OCI-LY3 (cell line): ENCODE measurements around the gene EHD1.

Experiments
- H2AFZ ChIP-seq: fragments of 200-600, 300-600 bp; shearing (Covaris generic); 2 replicates; pipeline ENCODE4 v1.6.0; 2014; ENCODE audit warnings: antibody characterized with exemption, low read depth, low read length
- H3K27ac ChIP-seq: fragments of 200-600, 300-600 bp; sonication (generic); 2 replicates; pipeline ENCODE4 v1.5.1; 2014; ENCODE audit warnings: mild to moderate bottlenecking, low read length, moderate library complexity, mixed read lengths
- H3K27me3 ChIP-seq: fragments of 200-600, 300-600 bp; sonication (generic); 2 replicates; pipeline ENCODE4 v1.6.1; 2014; ENCODE audit warnings: low read depth, low read length, mixed read lengths
- H3K36me3 ChIP-seq: fragments of 200-600, 300-600 bp; sonication (generic); replicated peaks from 2 replicates; pipeline ENCODE3; 2014; ENCODE audit warnings: low read depth, low read length, mixed read lengths
- H3K4me1 ChIP-seq: fragments of 300-600, 200-600 bp; sonication (generic); 2 replicates; pipeline ENCODE4 v1.6.1; 2014; ENCODE audit warnings: low read length, mixed read lengths
- H3K4me2 ChIP-seq: fragments of 200-600, 300-600 bp; sonication (generic); 2 replicates; pipeline ENCODE4 v1.6.1; 2014; ENCODE audit warnings: low read length, mixed read lengths
- H3K4me3 ChIP-seq: fragments of 300-600, 200-600 bp; sonication (generic); 2 replicates; pipeline ENCODE4 v1.5.1; 2014; ENCODE audit warnings: antibody characterized with exemption, mild to moderate bottlenecking, low read length, moderate library complexity
- H3K79me2 ChIP-seq: fragments of 300-600, 200-600 bp; shearing (Covaris generic); 2 replicates; pipeline ENCODE4 v1.6.1; 2014; ENCODE audit warnings: mild to moderate bottlenecking, low read length, mixed read lengths
- H3K9ac ChIP-seq: fragments of 300-600, 200-600 bp; shearing (Covaris generic); 2 replicates; pipeline ENCODE4 v1.6.0; 2014; ENCODE audit warnings: mild to moderate bottlenecking, low read length, moderate library complexity
- H3K9me3 ChIP-seq: fragments of 200-600, 300-600 bp; shearing (Covaris generic); 2 replicates; pipeline ENCODE4 v1.6.1; 2014; ENCODE audit warnings: low read length, mixed read lengths; ENCODE audit not compliant: insufficient read depth
- H4K20me1 ChIP-seq: fragments of 200-600, 300-600 bp; sonication (generic); 2 replicates; pipeline ENCODE4 v1.6.1; 2016; ENCODE audit warnings: low read length, mixed read lengths; ENCODE audit not compliant: insufficient read depth
- CTCF ChIP-seq: fragments of 200-600, 300-600 bp; sonication (generic); IDR thresholded peaks from 2 replicates; pipeline ENCODE4 v1.5.1; 2014; ENCODE audit warnings: antibody characterized with exemption, low read length, low read depth
- EZH2phosphoT487 ChIP-seq: fragments of 200-600 bp; shearing (Covaris generic); IDR thresholded peaks from 2 replicates; pipeline ENCODE4 v1.6.1; 2018; ENCODE audit warnings: antibody characterized with exemption, mixed run types, low read depth

The EHD1 gene

GRCh38 chr11:64888729-64889511, 10.5 kb upstream of the EHD1 start:
- H3K9ac ChIP-seq, result no peak overlapping the region
- no peaks in the 10 kb centered on the region for H3K79me2 ChIP-seq
- H4K20me1 ChIP-seq, result no peaks in the 10 kb centered on the region
- H3K4me2 ChIP-seq, result peak overlapping the region; percentile 97
- no peak overlapping the region for H3K27ac ChIP-seq
- H3K4me1 ChIP-seq, result peaks cover 47% of the 10 kb centered on the region
- no peaks in the 10 kb centered on the region for H3K27me3 ChIP-seq
- H2AFZ ChIP-seq, result no peak overlapping the region
- no peak for TF ChIP-seq EZH2phosphoT487
- no peak for TF ChIP-seq CTCF
- H3K4me3 ChIP-seq, result no peak overlapping the region; the same call in 1 of the 2 replicates
- no peaks in the 10 kb centered on the region for H3K9me3 ChIP-seq
- no peaks in the 10 kb centered on the region for H3K36me3 ChIP-seq

GRCh38 chr11:64888406-64888728, 9.9 kb upstream of the EHD1 start:
- no peak for TF ChIP-seq CTCF
- no peak for TF ChIP-seq EZH2phosphoT487
- Histone ChIP-seq H3K36me3 (no peaks in the 10 kb centered on the region), H3K27me3 (no peaks in the 10 kb centered on the region), H3K4me2 (peak overlapping the region; percentile 97), H3K4me3 (peak overlapping the region; percentile 75), H2AFZ (peak overlapping the region; percentile 90), H3K79me2 (no peaks in the 10 kb centered on the region), H3K9ac (peak overlapping the region; percentile 68), H3K4me1 (peaks cover 41% of the 10 kb centered on the region), H3K9me3 (no peaks in the 10 kb centered on the region), H3K27ac (peak overlapping the region; percentile 58), H4K20me1 (no peaks in the 10 kb centered on the region)

GRCh38 chr11:64887757-64888405, 9.5 kb upstream of the EHD1 start:
- H3K27ac ChIP-seq, result peak overlapping the region; percentile 58
- H3K4me3 ChIP-seq, result peak overlapping the region; percentile 75
- peak overlapping the region; percentile 68 for H3K9ac ChIP-seq

More at GRCh38 chr11:64887757-64888405, 9.5 kb upstream of the EHD1 start:
- no peaks in the 10 kb centered on the region for H3K9me3 ChIP-seq
- TF ChIP-seq EZH2phosphoT487, result no peak
- TF ChIP-seq CTCF, result peak; percentile 84
- H3K4me1 ChIP-seq, result peaks cover 36% of the 10 kb centered on the region
- H3K27me3 ChIP-seq, result no peaks in the 10 kb centered on the region
- H4K20me1 ChIP-seq, result no peaks in the 10 kb centered on the region
- no peaks in the 10 kb centered on the region for H3K36me3 ChIP-seq
- no peaks in the 10 kb centered on the region for H3K79me2 ChIP-seq
- peak overlapping the region; percentile 90 for H2AFZ ChIP-seq
- peak overlapping the region; percentile 97 for H3K4me2 ChIP-seq
